ENCODE data around the gene AKAP10.
"Not testable (repeated sequence)": the region's sequence is repeated elsewhere in the genome, so short reads cannot be mapped to it uniquely, and the experiment has no call there.

AKAP10 gene

GRCh38 chr17:19978805-19979211, 1.2 kb upstream of the AKAP10 start:
- no peak for DNase-seq (ENCODE audit: low read depth in 3 of 3)

- DNase-seq (ENCODE audit: low read depth in 3 of 3): no peak
Observed at GRCh38 chr17:19978209-19978802, 678 bp upstream of the AKAP10 start.

GRCh38 chr17:19975601-19976000, 2.0 kb downstream of the AKAP10 start:
- no peak for DNase-seq (ENCODE audit: low read depth in 3 of 3)

- DNase-seq (ENCODE audit: low read depth in 3 of 3): no peak
Observed at GRCh38 chr17:19973156-19973555, 4.5 kb downstream of the AKAP10 start.

GRCh38 chr17:19962954-19963353, 14.7 kb downstream of the AKAP10 start:
- not testable (repeated sequence) for DNase-seq (ENCODE audit: low read depth in 3 of 3)

- DNase-seq (ENCODE audit: low read depth in 3 of 3): no peak
Observed at GRCh38 chr17:19958023-19958422, 19.6 kb downstream of the AKAP10 start.

GRCh38 chr17:19955099-19955498, 22.5 kb downstream of the AKAP10 start:
- DNase-seq (ENCODE audit: low read depth in 3 of 3): no peak

- DNase-seq (ENCODE audit: low read depth in 3 of 3): not testable (repeated sequence)
Observed at GRCh38 chr17:19951411-19951810, 26.2 kb downstream of the AKAP10 start.

- not testable (repeated sequence) for DNase-seq (ENCODE audit: low read depth in 3 of 3)
Observed at GRCh38 chr17:19950624-19951195, 26.9 kb downstream of the AKAP10 start.

- DNase-seq (ENCODE audit: low read depth in 3 of 3): no peak
Observed at GRCh38 chr17:19948116-19948943, 29.3 kb downstream of the AKAP10 start.

GRCh38 chr17:19946921-19947320, 30.7 kb downstream of the AKAP10 start:
- DNase-seq (ENCODE audit: low read depth in 3 of 3): no peak

GRCh38 chr17:19945009-19945626, 32.5 kb downstream of the AKAP10 start:
- DNase-seq (ENCODE audit: low read depth in 3 of 3): no peak

- DNase-seq (ENCODE audit: low read depth in 3 of 3): no peak
Observed at GRCh38 chr17:19943599-19943998, 34.0 kb downstream of the AKAP10 start.

- no peak for DNase-seq (ENCODE audit: low read depth in 3 of 3)
Observed at GRCh38 chr17:19943026-19943425, 34.6 kb downstream of the AKAP10 start.

GRCh38 chr17:19940722-19941464, 36.7 kb downstream of the AKAP10 start:
- DNase-seq (ENCODE audit: low read depth in 3 of 3): no peak

- DNase-seq (ENCODE audit: low read depth in 3 of 3): no peak
Observed at GRCh38 chr17:19939993-19940721, 37.5 kb downstream of the AKAP10 start.

GRCh38 chr17:19938736-19939135, 38.9 kb downstream of the AKAP10 start:
- DNase-seq (ENCODE audit: low read depth in 3 of 3): no peak

- DNase-seq (ENCODE audit: low read depth in 3 of 3): no peak
Observed at GRCh38 chr17:19937522-19937921, 40.1 kb downstream of the AKAP10 start.

- DNase-seq (ENCODE audit: low read depth in 3 of 3): no peak
Observed at GRCh38 chr17:19935169-19935568, 42.5 kb downstream of the AKAP10 start.

GRCh38 chr17:19933628-19934027, 44.0 kb downstream of the AKAP10 start:
- no peak for DNase-seq (ENCODE audit: low read depth in 3 of 3)

- DNase-seq (ENCODE audit: low read depth in 3 of 3): no peak
Observed at GRCh38 chr17:19933221-19933620, 44.4 kb downstream of the AKAP10 start.

All from stimulated activated CD4-positive, alpha-beta T cell treated with anti-CD3 and anti-CD28 coated beads, TNF-alpha, amount 100 ng/mL, for 4 hours (primary cell).